Endometrial microvascular endothelial cells (primary cell): Measurements from ENCODE around the gene ELMOD2. TPM values are rescaled to one million over a fixed set of nuclear protein-coding genes. Genes with fewer than 3 reads are reported as not detected.
"Not testable (repeated sequence)": the region's sequence is repeated elsewhere in the genome, so short reads cannot be mapped to it uniquely, and the experiment has no call there.

Source experiments
- in situ Hi-C: cut with HindIII; loops from 2 replicates; pipeline ENCODE4 v1.10.0; 2017; ENCODE audit warnings: low sequenced_read_pairs, low pct_unique_long_range_greater_than_20kb; ENCODE audit errors: inconsistent ontology term
- total RNA-seq: library from RNA; depleted of rRNA; stranded (reverse); fragments of >200 nt; gene quantifications from one replicate; pipeline ENCODE4 v1.2.3, GENCODE V29; 2015; ENCODE audit errors: inconsistent ontology term

ELMOD2 gene
- total RNA-seq: 10.7 TPM

- in situ Hi-C loops: no loop called here
These were observed at the start of gene ELMOD2 for GRCh38 chr4:140523857-140524742. Gene ELMOD2 (plus strand): TSS chr4:140524168. CDS start chr4:140525429, 1,261 bp downstream.

GRCh38 chr4:140483445-140483844, 40.5 kb upstream of the ELMOD2 start:
- in situ Hi-C loops: no loop called here

- in situ Hi-C loops: no loop called here
These were observed 38.0 kb upstream of the ELMOD2 start for GRCh38 chr4:140485939-140486338.

GRCh38 chr4:140497405-140497746, 26.6 kb upstream of the ELMOD2 start:
- in situ Hi-C loops: no loop called here

GRCh38 chr4:140497747-140498636, 26.0 kb upstream of the ELMOD2 start, which contains the start of gene MGAT4D:
Gene MGAT4D (minus strand): TSS chr4:140498293. CDS start chr4:140498222, 71 bp downstream.
- in situ Hi-C loops: no loop called here

GRCh38 chr4:140499391-140499790, 24.6 kb upstream of the ELMOD2 start:
- in situ Hi-C loops: no loop called here

- in situ Hi-C loops: no loop called here
These were observed 19.7 kb upstream of the ELMOD2 start for GRCh38 chr4:140504261-140504660.

GRCh38 chr4:140513765-140514164, 10.2 kb upstream of the ELMOD2 start:
- in situ Hi-C loops: not testable (repeated sequence)

GRCh38 chr4:140515423-140515822, 8.5 kb upstream of the ELMOD2 start:
- in situ Hi-C loops: no loop called here

- in situ Hi-C loops: no loop called here
These were observed 555 bp upstream of the ELMOD2 start for GRCh38 chr4:140523370-140523856.

GRCh38 chr4:140529434-140529833, 5.5 kb downstream of the ELMOD2 start:
- in situ Hi-C loops: no loop called here

GRCh38 chr4:140533951-140534480, 10.0 kb downstream of the ELMOD2 start:
- in situ Hi-C loops: no loop called here

- in situ Hi-C loops: no loop called here
These were observed 32.6 kb downstream of the ELMOD2 start for GRCh38 chr4:140556372-140557085.

GRCh38 chr4:140557831-140558435, 34.0 kb downstream of the ELMOD2 start:
- in situ Hi-C loops: no loop called here

- in situ Hi-C loops: no loop called here
These were observed 35.7 kb downstream of the ELMOD2 start for GRCh38 chr4:140559696-140560095.

- in situ Hi-C loops: no loop called here
These were observed 44.7 kb downstream of the ELMOD2 start, which contains the start of gene UCP1 for GRCh38 chr4:140568507-140569306. Gene UCP1 (minus strand): TSS chr4:140568961. CDS start chr4:140568729, 232 bp downstream.

- in situ Hi-C loops: no loop called here
These were observed 45.3 kb downstream of the ELMOD2 start for GRCh38 chr4:140569307-140569638.

GRCh38 chr4:140571620-140572019, 47.7 kb downstream of the ELMOD2 start:
- in situ Hi-C loops: no loop called here
